Spinal cord (tissue), 10 donors: Measurements from ENCODE around the gene PRICKLE3. TPM values are rescaled to one million over a fixed set of nuclear protein-coding genes. Genes with fewer than 3 reads are reported as not detected.

ENCODE experiments used
- DNase-seq, 6 donors: peaks; one replicate each; pipeline versions ENCODE4 v3.0.0 to v3.0.0-alpha.2; 2013 to 2015; ENCODE audit warnings: low spot score in 6 of 6, low read depth in 4 of 6
- H3K27ac ChIP-seq: one replicate; pipeline ENCODE4 v1.5.1; 2013; ENCODE audit warnings: low read depth, low read length, control low read depth
- H3K27me3 ChIP-seq: one replicate; pipeline ENCODE4 v1.6.1; 2013; ENCODE audit warnings: low read length; ENCODE audit not compliant: control insufficient read depth, insufficient read depth
- H3K36me3 ChIP-seq: one replicate; pipeline ENCODE4 v1.6.1; 2013; ENCODE audit warnings: low read length; ENCODE audit not compliant: control insufficient read depth, insufficient read depth
- H3K4me1 ChIP-seq: one replicate; pipeline ENCODE4 v1.6.1; 2013; ENCODE audit warnings: low read length; ENCODE audit not compliant: control insufficient read depth, insufficient read depth
- H3K4me3 ChIP-seq: one replicate; pipeline ENCODE4 v1.5.1; 2013; ENCODE audit warnings: low read depth, low read length, control low read depth
- H3K9me3 ChIP-seq: one replicate; pipeline ENCODE4 v1.6.1; 2013; ENCODE audit warnings: low read length; ENCODE audit not compliant: control insufficient read depth, insufficient read depth
- WGBS: methylation state at CpG from one replicate; pipeline ENCODE4 v1.1.5; 2013; ENCODE audit warnings: missing lambda C conversion rate; ENCODE audit not compliant: insufficient coverage; 5-methylcytosine and 5-hydroxymethylcytosine counted together
- polyA plus RNA-seq, 2 donors: library from polyadenylated mRNA; unstranded; fragments of 120-200 nt; gene quantifications; one replicate each; pipeline ENCODE4 v1.2.1, GENCODE V29; 2013; ENCODE audit not compliant: insufficient read length in 2 of 2
- total RNA-seq, 2 donors: library from RNA; depleted of rRNA in 1 of 2; stranded (reverse); fragments of 120-200 nt in 1 of 2; fragments of >200 nt in 1 of 2; gene quantifications; one replicate each; pipeline versions ENCODE4 v1.2.3 to v1.2.4, GENCODE V29; 2013 to 2014
- donor health status: healthy.

The PRICKLE3 gene
- total and polyA plus RNA-seq, 4 donors, result 1.7 to 3.1 (median 2.1) TPM

GRCh38 chrX:49209434-49210251, 23.5 kb upstream of the PRICKLE3 start:
- Histone ChIP-seq H3K27me3 (no peaks in the 10 kb centered on the region), H3K4me1 (no peaks in the 10 kb centered on the region), H3K4me3 (no peak overlapping the region), H3K36me3 (no peaks in the 10 kb centered on the region), H3K27ac (no peak overlapping the region), H3K9me3 (no peaks in the 10 kb centered on the region)
- 47% methylated on average over 18 of the region's 28 CpGs for WGBS
- DNase-seq, result no peak

GRCh38 chrX:49208399-49208798, 22.2 kb upstream of the PRICKLE3 start:
- no peaks in the 10 kb centered on the region for H3K36me3 ChIP-seq

GRCh38 chrX:49206543-49206942, 20.4 kb upstream of the PRICKLE3 start:
- no peak for DNase-seq
- Histone ChIP-seq H3K9me3 (peaks cover 2% of the 10 kb centered on the region), H3K36me3 (no peaks in the 10 kb centered on the region), H3K27ac (no peak overlapping the region), H3K4me3 (no peak overlapping the region), H3K27me3 (no peaks in the 10 kb centered on the region), H3K4me1 (no peaks in the 10 kb centered on the region)
- 65% methylated on average over 7 of the region's 8 CpGs for WGBS

More at GRCh38 chrX:49208399-49208798, 22.2 kb upstream of the PRICKLE3 start:
- no peak overlapping the region for H3K4me3 ChIP-seq
- no peak for DNase-seq
- H3K27me3 ChIP-seq, result no peaks in the 10 kb centered on the region
- H3K4me1 ChIP-seq, result no peaks in the 10 kb centered on the region
- no peak overlapping the region for H3K27ac ChIP-seq
- H3K9me3 ChIP-seq, result peaks cover 2% of the 10 kb centered on the region
- 85% methylated on average over 4 of the region's 5 CpGs for WGBS

- H3K27me3 ChIP-seq, result no peaks in the 10 kb centered on the region
- no peak overlapping the region for H3K4me3 ChIP-seq
- 70% methylated on average over 9 of the region's 13 CpGs for WGBS
- peaks cover 5% of the 10 kb centered on the region for H3K4me1 ChIP-seq
- DNase-seq, result no peak
- H3K36me3 ChIP-seq, result no peaks in the 10 kb centered on the region
- H3K27ac ChIP-seq, result no peak overlapping the region
- peaks cover 2% of the 10 kb centered on the region for H3K9me3 ChIP-seq
These were observed 19.3 kb upstream of the PRICKLE3 start for GRCh38 chrX:49205443-49205842.

GRCh38 chrX:49204709-49205108, 18.5 kb upstream of the PRICKLE3 start:
- H3K36me3 ChIP-seq, result no peaks in the 10 kb centered on the region
- H3K27ac ChIP-seq, result no peak overlapping the region
- WGBS, result 36% methylated on average over 4 of the region's 4 CpGs
- H3K9me3 ChIP-seq, result peaks cover 2% of the 10 kb centered on the region
- no peaks in the 10 kb centered on the region for H3K27me3 ChIP-seq
- no peak overlapping the region for H3K4me3 ChIP-seq
- H3K4me1 ChIP-seq, result peaks cover 6% of the 10 kb centered on the region
- DNase-seq, result no peak

DNA sequence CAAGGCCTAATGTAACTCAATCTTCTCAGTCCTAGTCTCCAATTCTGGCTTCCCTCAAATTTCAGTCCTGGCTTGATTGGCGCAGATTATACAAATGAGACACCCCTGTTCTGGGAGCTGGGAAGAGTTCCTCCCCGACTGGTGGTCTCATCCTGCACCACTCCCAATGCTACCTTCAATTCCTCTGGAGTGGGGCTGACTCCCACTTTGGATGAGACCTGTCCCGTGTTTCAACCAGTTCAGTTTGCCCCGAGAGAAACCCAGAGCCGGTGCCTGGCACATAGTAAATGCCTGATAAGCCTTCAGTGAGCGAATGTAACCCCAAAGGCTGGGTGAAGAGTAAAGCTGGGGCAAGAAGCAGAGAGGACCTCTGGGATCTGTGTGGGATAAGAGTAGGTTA, 17.8 kb upstream of the PRICKLE3 start:
- 78% methylated on average over 6 of the region's 6 CpGs for WGBS
- Histone ChIP-seq H3K27me3 (no peaks in the 10 kb centered on the region), H3K36me3 (no peaks in the 10 kb centered on the region), H3K4me3 (no peak overlapping the region), H3K9me3 (peaks cover 2% of the 10 kb centered on the region), H3K4me1 (peaks cover 7% of the 10 kb centered on the region), H3K27ac (no peak overlapping the region)
- DNase-seq, result no peak

DNA sequence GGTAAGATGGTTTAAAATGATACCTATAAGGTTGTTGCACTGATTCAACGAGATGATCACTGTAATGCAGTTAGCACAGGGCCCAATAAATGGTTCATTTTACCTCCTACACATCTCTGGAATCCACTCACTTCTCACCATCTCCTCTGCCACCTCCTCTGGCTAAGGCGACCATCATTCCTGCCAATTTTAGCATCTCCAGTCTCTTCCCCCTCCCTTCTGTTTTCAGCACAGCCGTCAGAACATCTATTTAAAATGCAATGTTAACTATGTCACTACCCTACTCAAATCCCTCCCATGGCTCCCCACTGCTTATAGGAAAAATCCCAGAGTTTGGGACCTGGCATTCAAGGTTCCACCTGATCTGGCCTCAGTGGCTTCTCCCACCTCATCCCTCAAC, 17.4 kb upstream of the PRICKLE3 start:
- 50% methylated on average over 3 of the region's 3 CpGs for WGBS
- no peak overlapping the region for H3K27ac ChIP-seq
- H3K27me3 ChIP-seq, result no peaks in the 10 kb centered on the region
- peaks cover 12% of the 10 kb centered on the region for H3K4me1 ChIP-seq
- H3K4me3 ChIP-seq, result no peak overlapping the region
- H3K9me3 ChIP-seq, result peaks cover 2% of the 10 kb centered on the region
- H3K36me3 ChIP-seq, result no peaks in the 10 kb centered on the region
- DNase-seq, result no peak

- Histone ChIP-seq H3K36me3 (peaks cover 5% of the 10 kb centered on the region), H3K27ac (no peak overlapping the region), H3K4me1 (peaks cover 12% of the 10 kb centered on the region), H3K27me3 (no peaks in the 10 kb centered on the region), H3K9me3 (peaks cover 2% of the 10 kb centered on the region), H3K4me3 (no peak overlapping the region)
- DNase-seq, result no peak
- WGBS, result no CpG with 5 or more reads among the region's 2 CpGs
These were observed 15.8 kb upstream of the PRICKLE3 start for GRCh38 chrX:49202022-49202421.

DNA sequence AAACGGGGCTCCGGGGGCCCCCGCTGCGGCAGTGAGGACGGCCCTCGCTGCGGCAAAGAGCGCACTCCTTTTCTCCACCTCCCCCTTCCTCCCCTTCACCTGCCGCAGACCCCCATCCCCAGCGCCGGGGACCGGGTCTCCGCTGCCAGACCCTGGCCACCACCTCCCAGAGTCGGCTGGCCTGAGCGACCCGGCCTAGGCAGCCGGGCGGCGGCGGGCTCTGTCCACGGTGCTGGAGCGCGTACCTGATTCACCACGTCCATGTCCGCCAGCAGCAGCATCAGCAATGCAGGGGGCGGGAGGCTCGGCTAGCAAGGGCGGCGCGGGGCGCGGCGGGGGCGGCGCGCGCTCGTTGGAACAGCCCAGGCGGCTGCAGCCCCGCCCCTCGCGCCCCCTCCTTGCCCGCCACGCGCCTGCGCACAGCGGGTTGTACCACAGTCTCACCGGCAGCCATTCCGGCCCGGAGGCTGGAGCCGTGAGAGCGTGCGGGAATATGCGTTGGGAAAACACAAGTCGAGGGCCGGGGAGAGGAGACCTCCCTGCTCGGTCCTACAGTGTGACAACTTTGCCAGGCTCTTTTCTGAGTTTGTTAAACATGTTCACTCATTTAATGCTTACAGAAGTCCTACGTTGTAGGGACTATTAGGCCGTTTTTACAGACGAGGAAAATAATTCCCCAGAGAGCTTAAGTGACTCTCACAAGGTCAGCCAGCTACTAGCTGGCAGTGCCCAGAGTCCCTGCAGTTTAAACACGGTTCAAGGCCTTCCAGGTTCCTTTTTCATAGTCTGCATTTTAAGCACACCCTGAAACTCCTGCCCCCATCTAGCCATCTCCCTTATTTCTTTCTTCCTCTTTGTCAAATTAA, 14.0 kb upstream of the PRICKLE3 start, which contains the start of gene SYP:
Gene SYP, minus strand, starts transcription at position 288 of the 866 bp plus-strand sequence. Its CDS starts 7 bp downstream, at position 281.
- H3K27ac ChIP-seq, result peak within 1 kb of the TSS; percentile 50
- no peaks in the 10 kb centered on the region for H3K27me3 ChIP-seq
- peaks cover 11% of the 10 kb centered on the region for H3K36me3 ChIP-seq
- peak in 5 of 6 donors; percentile 58 to 94 (median 69) for DNase-seq
- peak within 1 kb of the TSS; percentile 43 for H3K4me3 ChIP-seq
- WGBS, result 34% methylated on average over 61 of the region's 61 CpGs
- H3K4me1 ChIP-seq, result peaks cover 12% of the 10 kb centered on the region
- H3K9me3 ChIP-seq, result peaks cover 2% of the 10 kb centered on the region
